Upper lobe of left lung (tissue), 6 donors: Measurements from ENCODE around the gene SDHC. TPM values are rescaled to one million over a fixed set of nuclear protein-coding genes. Genes with fewer than 3 reads are reported as not detected.

Experiments
- ATAC-seq, 2 donors: fragments of 200-7000 bp; cut with Tn5 transposase; one replicate each; pipeline ENCODE4 v1.9.1; 2022; ENCODE audit warnings: mild to moderate bottlenecking in 2 of 2, moderate library complexity in 2 of 2; ENCODE audit not compliant: low FRiP score in 2 of 2
- DNase-seq, 2 donors: peaks; one replicate each; pipeline ENCODE4 v3.0.0-alpha.2; 2019 to 2020
- H3K27ac ChIP-seq, 4 donors: fragments of 200-600 bp; sonication (generic); one replicate each; pipeline ENCODE4 v1.5.1; 2016 to 2019
- H3K27me3 ChIP-seq, 4 donors: fragments of 200-600 bp; sonication (generic); one replicate each; pipeline ENCODE4 v1.5.1; 2017 to 2019
- H3K36me3 ChIP-seq, 4 donors: fragments of 200-600 bp; sonication (generic); one replicate each; pipeline ENCODE4 v1.5.1; 2016 to 2019
- H3K4me1 ChIP-seq, 4 donors: fragments of 200-600 bp; sonication (generic); one replicate each; pipeline ENCODE4 v1.5.1; 2018 to 2019
- H3K4me3 ChIP-seq, 4 donors: fragments of 200-600 bp; sonication (generic); one replicate each; pipeline ENCODE4 v1.5.1; 2017 to 2019; ENCODE audit warnings: mild to moderate bottlenecking in 2 of 4, moderate library complexity in 1 of 4
- H3K9me3 ChIP-seq, 4 donors: fragments of 200-600 bp; sonication (generic); one replicate each; pipeline ENCODE4 v1.5.1; 2018 to 2019
- CTCF ChIP-seq, 6 experiments: fragments of 450-650 bp in 4 of 6; fragments of 200-600 bp in 2 of 6; sonication (generic) in 2 of 6; IDR thresholded peaks; one replicate each; pipeline ENCODE4 v1.5.1; 2016 to 2019; ENCODE audit warnings: antibody characterized with exemption in 6 of 6
- EP300 ChIP-seq, 4 donors: sonication (generic); formaldehyde crosslinking; IDR thresholded peaks; one replicate each; pipeline ENCODE4 v1.5.1; 2017; ENCODE audit warnings: antibody characterized with exemption in 4 of 4, control low read depth in 2 of 4
- POLR2A ChIP-seq, 4 donors: fragments of 450-650 bp; IDR thresholded peaks; one replicate each; pipeline ENCODE4 v1.5.1; 2016 to 2017; ENCODE audit warnings: antibody characterized with exemption in 4 of 4, mild to moderate bottlenecking in 2 of 4
- POLR2AphosphoS5 ChIP-seq, 2 donors: sonication (generic); formaldehyde crosslinking; IDR thresholded peaks; one replicate each; pipeline ENCODE4 v1.5.1; 2017; ENCODE audit warnings: antibody characterized with exemption in 2 of 2
- WGBS, 2 donors: methylation state at CpG; one replicate each; pipeline ENCODE4 v1.1.5; 2017 to 2018; 5-methylcytosine and 5-hydroxymethylcytosine counted together
- total RNA-seq, 6 donors: library from RNA; depleted of rRNA in 4 of 6; stranded (reverse); fragments of >200 nt in 4 of 6; gene quantifications; one replicate each; pipeline versions ENCODE4 v1.1.0 to v1.2.1, GENCODE V29; 2016 to 2021
- donor health status: DM: no; HTN: no; CAD: no; lungs with moderate emphysema.
- donor health status: DM: no; HTN: yes; CAD: no; lungs with severe emphysema.

The SDHC gene
- total RNA-seq, 6 donors from 2014 or later = 17.7 to 159 (median 66.7) TPM

GRCh38 chr1:161299347-161299746 is 14.8 kb upstream of the SDHC start:
- Histone ChIP-seq H3K27me3 (no peaks in the 10 kb centered on the region), H3K9me3 (no peaks in the 10 kb centered on the region), H3K4me3 (no peak overlapping the region), H3K27ac (no peak overlapping the region), H3K4me1 (peaks cover 0 to 5% (median 3%) of the 10 kb centered on the region in 4 donors), H3K36me3 (no peaks in the 10 kb centered on the region)
- WGBS, 2 donors = 74 to 92% methylated on average over 8 to 9 of the region's 9 CpGs
- no peak for ATAC-seq
- TF ChIP-seq POLR2A (IDR thresholded peaks at IDR 0.05) (no peak), CTCF (IDR thresholded peaks at IDR 0.05) (no peak), POLR2AphosphoS5 (IDR thresholded peaks at IDR 0.05) (no peak), EP300 (IDR thresholded peaks at IDR 0.05) (no peak)
- DNase-seq = peak in 1 of 2 donors; percentile 52

- no peaks in the 10 kb centered on the region for H3K27me3 ChIP-seq
- H3K36me3 ChIP-seq = no peaks in the 10 kb centered on the region
- 91 to 95% methylated on average over 4 of the region's 4 CpGs for WGBS, 2 donors
- no peak for TF ChIP-seq CTCF (IDR thresholded peaks at IDR 0.05)
- TF ChIP-seq POLR2AphosphoS5 (IDR thresholded peaks at IDR 0.05) = no peak
- no peak for TF ChIP-seq POLR2A (IDR thresholded peaks at IDR 0.05)
- TF ChIP-seq EP300 (IDR thresholded peaks at IDR 0.05) = no peak
- H3K4me1 ChIP-seq = peaks cover 11 to 16% (median 14%) of the 10 kb centered on the region in 4 donors
- no peaks in the 10 kb centered on the region for H3K9me3 ChIP-seq
- H3K4me3 ChIP-seq = no peak overlapping the region
- no peak for DNase-seq
- no peak overlapping the region for H3K27ac ChIP-seq
- ATAC-seq = no peak
Measured at GRCh38 chr1:161300478-161300877, 13.7 kb upstream of the SDHC start.

- Histone ChIP-seq H3K4me1 (peaks cover 19 to 33% (median 26%) of the 10 kb centered on the region in 4 donors), H3K36me3 (no peaks in the 10 kb centered on the region), H3K9me3 (no peaks in the 10 kb centered on the region), H3K27me3 (no peaks in the 10 kb centered on the region), H3K4me3 (peak overlapping the region; percentile 3 to 84 (median 68)), H3K27ac (peak overlapping the region; percentile 55 to 90 (median 78))
- peak; percentile 17 to 31 for ATAC-seq
- DNase-seq = no peak
- 10 to 17% methylated on average over 15 to 16 of the region's 17 CpGs for WGBS, 2 donors
- TF ChIP-seq POLR2AphosphoS5 (IDR thresholded peaks at IDR 0.05) = no peak
- TF ChIP-seq CTCF (IDR thresholded peaks at IDR 0.05) = no peak
- no peak for TF ChIP-seq POLR2A (IDR thresholded peaks at IDR 0.05)
- no peak for TF ChIP-seq EP300 (IDR thresholded peaks at IDR 0.05)
Measured at GRCh38 chr1:161304927-161305866, 9.0 kb upstream of the SDHC start.

GRCh38 chr1:161305867-161306519 is 8.2 kb upstream of the SDHC start:
- 1 to 2% methylated on average over 20 to 28 of the region's 31 CpGs for WGBS, 2 donors
- no peaks in the 10 kb centered on the region for H3K9me3 ChIP-seq

More at GRCh38 chr1:161305867-161306519, 8.2 kb upstream of the SDHC start:
- Histone ChIP-seq H3K27me3 (no peaks in the 10 kb centered on the region), H3K4me1 (peaks cover 19 to 33% (median 26%) of the 10 kb centered on the region in 4 donors), H3K4me3 (peak overlapping the region; percentile 3 to 84 (median 68)), H3K27ac (peak overlapping the region; percentile 55 to 90 (median 78)), H3K36me3 (no peaks in the 10 kb centered on the region)
- TF ChIP-seq CTCF (IDR thresholded peaks at IDR 0.05) = peak in 3 of 6 experiments; percentile 31 to 43 (median 39)
- no peak for TF ChIP-seq EP300 (IDR thresholded peaks at IDR 0.05)
- peak in 2 of 4 donors; percentile 69 to 86 for TF ChIP-seq POLR2A (IDR thresholded peaks at IDR 0.05)
- peak; percentile 82 to 89 for TF ChIP-seq POLR2AphosphoS5 (IDR thresholded peaks at IDR 0.05)
- DNase-seq (peak; percentile 88 to 95), ATAC-seq (peak; percentile 96 to 97)
